LoVo (cell line): ENCODE data around the gene RAD51.

Experiments
- DNase-seq: peaks from one replicate; pipeline ENCODE4 v3.0.0-alpha.2; 2016; ENCODE audit warnings: low spot score

Gene RAD51

GRCh38 chr15:40762919-40763800 lies 68.2 kb downstream of the RAD51 start:
- DNase-seq = peak; percentile 85

GRCh38 chr15:40763801-40764628 lies 69.0 kb downstream of the RAD51 start, which contains the start of gene GCHFR:
GCHFR (plus strand) TSS chr15:40764068; CDS start chr15:40764181, 113 bp downstream.
- peak; percentile 89 for DNase-seq

GRCh38 chr15:40764629-40765103 lies 69.7 kb downstream of the RAD51 start:
- DNase-seq = no peak

GRCh38 chr15:40766194-40766815 lies 71.3 kb downstream of the RAD51 start:
- no peak for DNase-seq

- DNase-seq = peak; percentile 58
These were observed 72.2 kb downstream of the RAD51 start for GRCh38 chr15:40766906-40767837.

- DNase-seq = no peak
These were observed 73.0 kb downstream of the RAD51 start for GRCh38 chr15:40767838-40768500.

GRCh38 chr15:40768521-40769273 lies 73.7 kb downstream of the RAD51 start:
- peak; percentile 53 for DNase-seq

- DNase-seq = peak; percentile 94
These were observed 74.5 kb downstream of the RAD51 start, which contains the start of gene C15orf62 for GRCh38 chr15:40769274-40770146. C15orf62 (plus strand) TSS chr15:40769980; CDS start chr15:40770496, 516 bp downstream.

- DNase-seq = no peak
These were observed 75.3 kb downstream of the RAD51 start for GRCh38 chr15:40770147-40770721.

- no peak for DNase-seq
These were observed 76.3 kb downstream of the RAD51 start for GRCh38 chr15:40771242-40771641.

- no peak for DNase-seq
These were observed 77.0 kb downstream of the RAD51 start for GRCh38 chr15:40772014-40772413.

- DNase-seq = no peak
These were observed 78.5 kb downstream of the RAD51 start for GRCh38 chr15:40773496-40773895.

- DNase-seq = no peak
These were observed 78.9 kb downstream of the RAD51 start for GRCh38 chr15:40773902-40774301.

- no peak for DNase-seq
These were observed 80.0 kb downstream of the RAD51 start for GRCh38 chr15:40775007-40775406.

- DNase-seq = no peak
These were observed 81.0 kb downstream of the RAD51 start for GRCh38 chr15:40775740-40776536.

- peak; percentile 58 for DNase-seq
These were observed 81.7 kb downstream of the RAD51 start for GRCh38 chr15:40776537-40777141.
